AG10803 (cell line): Measurements from ENCODE around the gene DDX31.
A peak's percentile ranks its signal among the peaks of the same experiment; 100 is the strongest.
"Not testable (repeated sequence)": the region's sequence is repeated elsewhere in the genome, so short reads cannot be mapped to it uniquely, and the experiment has no call there.

Experiments
- DNase-seq: peaks from one replicate; pipeline ENCODE4 v3.0.0; 2010; ENCODE audit warnings: low read depth
- H3K4me3 ChIP-seq: 2 replicates; pipeline ENCODE4 v1.5.1; 2011; ENCODE audit warnings: mild to moderate bottlenecking, low read length, control low read depth
- CTCF ChIP-seq: conservative IDR thresholded peaks from 2 replicates; pipeline ENCODE4 v1.5.1; 2011; ENCODE audit warnings: mild to moderate bottlenecking, low read length, control low read depth, inconsistent platforms

Gene DDX31

GRCh38 chr9:132669698-132670456 is at the start of gene DDX31:
Gene DDX31, minus strand, starts transcription at chr9:132669983. Its CDS starts 49 bp downstream, at chr9:132669934.
- peak; percentile 79 for DNase-seq
- peak within 1 kb of the TSS; percentile 96 for H3K4me3 ChIP-seq
- TF ChIP-seq CTCF, result no peak

GRCh38 chr9:132718381-132718928 is 48.7 kb upstream of the DDX31 start:
- H3K4me3 ChIP-seq, DNase-seq: not testable (repeated sequence)

- no peak overlapping the region for H3K4me3 ChIP-seq
- DNase-seq, result no peak
- no peak for TF ChIP-seq CTCF
Measured at GRCh38 chr9:132717326-132717945, 47.7 kb upstream of the DDX31 start.

GRCh38 chr9:132716007-132716406 is 46.2 kb upstream of the DDX31 start:
- TF ChIP-seq CTCF, result no peak
- DNase-seq, result no peak
- no peak overlapping the region for H3K4me3 ChIP-seq

- DNase-seq, result no peak
- no peak for TF ChIP-seq CTCF
- H3K4me3 ChIP-seq, result no peak overlapping the region
Measured at GRCh38 chr9:132712753-132713152, 43.0 kb upstream of the DDX31 start.

GRCh38 chr9:132711846-132712245 is 42.1 kb upstream of the DDX31 start:
- H3K4me3 ChIP-seq, result no peak overlapping the region
- TF ChIP-seq CTCF, result no peak
- no peak for DNase-seq

- not testable (repeated sequence) for DNase-seq, H3K4me3 ChIP-seq
Measured at GRCh38 chr9:132711152-132711551, 41.4 kb upstream of the DDX31 start.

GRCh38 chr9:132710333-132710732 is 40.5 kb upstream of the DDX31 start:
- TF ChIP-seq CTCF, result no peak
- H3K4me3 ChIP-seq, result no peak overlapping the region
- DNase-seq, result no peak
